HG03571 (cell line): ENCODE measurements around the gene CASZ1.

ENCODE experiments used
- ATAC-seq: cut with Tn5 transposase; IDR thresholded peaks from one replicate; pipeline ENCODE4 v1.9.1; 2021; ENCODE audit not compliant: unreplicated experiment

Gene CASZ1

GRCh38 chr1:10691740-10692125 is 104.7 kb downstream of the CASZ1 start:
- no peak for ATAC-seq

GRCh38 chr1:10691075-10691739 is 105.2 kb downstream of the CASZ1 start:
- ATAC-seq: no peak

GRCh38 chr1:10690484-10690883 is 106.0 kb downstream of the CASZ1 start:
- no peak for ATAC-seq

- no peak for ATAC-seq
These were observed 108.0 kb downstream of the CASZ1 start for GRCh38 chr1:10688409-10688786.

- ATAC-seq: no peak
These were observed 108.6 kb downstream of the CASZ1 start for GRCh38 chr1:10687782-10688408.

GRCh38 chr1:10687251-10687651 is 109.2 kb downstream of the CASZ1 start:
- no peak for ATAC-seq

- no peak for ATAC-seq
These were observed 109.9 kb downstream of the CASZ1 start for GRCh38 chr1:10686404-10687040.

- no peak for ATAC-seq
These were observed 110.5 kb downstream of the CASZ1 start for GRCh38 chr1:10685808-10686403.

- no peak for ATAC-seq
These were observed 111.1 kb downstream of the CASZ1 start for GRCh38 chr1:10685196-10685807.

- ATAC-seq: no peak
These were observed 112.2 kb downstream of the CASZ1 start for GRCh38 chr1:10684221-10684620.

- ATAC-seq: no peak
These were observed 113.8 kb downstream of the CASZ1 start for GRCh38 chr1:10682449-10683309.

- ATAC-seq: no peak
These were observed 114.4 kb downstream of the CASZ1 start for GRCh38 chr1:10682108-10682445.

- ATAC-seq: no peak
These were observed 114.9 kb downstream of the CASZ1 start for GRCh38 chr1:10681296-10682107.

- no peak for ATAC-seq
These were observed 116.0 kb downstream of the CASZ1 start for GRCh38 chr1:10680487-10680886.

- no peak for ATAC-seq
These were observed 116.8 kb downstream of the CASZ1 start for GRCh38 chr1:10679496-10680220.

GRCh38 chr1:10678852-10679251 is 117.6 kb downstream of the CASZ1 start:
- ATAC-seq: no peak

GRCh38 chr1:10678402-10678801 is 118.0 kb downstream of the CASZ1 start:
- no peak for ATAC-seq

- no peak for ATAC-seq
These were observed 118.7 kb downstream of the CASZ1 start for GRCh38 chr1:10677491-10678391.
